T-cell (primary cell): ENCODE measurements around the gene ANKRD44. TPM values are rescaled to one million over a fixed set of nuclear protein-coding genes. Genes with fewer than 3 reads are reported as not detected.

Source experiments
- ATAC-seq, 4 experiments: fragments of 200-7000 bp in 3 of 4; fragments of 150-1000 bp in 1 of 4; cut with Tn5 transposase; replicated peaks in 1 of 4; 1 replicate in 3 of 4; 2 replicates in 1 of 4; pipeline ENCODE4 v1.10.0; 2021; ENCODE audit warnings: moderate library complexity in 3 of 4, mild to moderate bottlenecking in 2 of 4, moderate number of reproducible peaks in 1 of 4
- CTCF ChIA-PET, 2 donors: fragments of 300-600 bp; sonication (Branson Sonifier 250); formaldehyde crosslinking; loops; one replicate each; lab custom pipeline; 2022; ENCODE audit warnings: antibody characterized with exemption in 2 of 2; lab: Charles Lee
- POLR2A ChIA-PET, 2 donors: fragments of 300-600 bp; sonication (Branson Sonifier 250); formaldehyde crosslinking; loops; one replicate each; lab custom pipeline; 2022; ENCODE audit warnings: antibody characterized with exemption in 2 of 2; lab: Charles Lee
- DNase-seq, 35 experiments: peaks; one replicate each; pipeline versions ENCODE4 v3.0.0 to v3.0.0-alpha.2; 2013 to 2023
- H3K27ac ChIP-seq: one replicate; pipeline ENCODE4 v1.5.1; 2013; ENCODE audit warnings: low read length
- H3K27me3 ChIP-seq, 2 experiments: replicated peaks in 1 of 2; 1 replicate in 1 of 2; 2 replicates in 1 of 2; pipeline versions ENCODE4 v1.6.1 to v1.7.0; 2013; ENCODE audit warnings: low read length in 1 of 2, mixed read lengths in 1 of 2; ENCODE audit not compliant: control insufficient read depth in 2 of 2, insufficient read depth in 2 of 2; ENCODE audit errors: extremely low read depth in 1 of 2
- H3K36me3 ChIP-seq, 2 donors: 1 replicate in 1 of 2; 2 replicates in 1 of 2; pipeline versions ENCODE4 v1.6.1 to v1.7.0; 2013; ENCODE audit warnings: low read length in 1 of 2; ENCODE audit not compliant: control insufficient read depth in 2 of 2, insufficient read depth in 1 of 2; ENCODE audit errors: extremely low read depth in 1 of 2
- H3K4me1 ChIP-seq, 2 experiments: 1 replicate in 1 of 2; 2 replicates in 1 of 2; pipeline versions ENCODE4 v1.6.1 to v1.7.0; 2013; ENCODE audit warnings: low read length in 2 of 2, mixed read lengths in 1 of 2; ENCODE audit not compliant: insufficient read depth in 2 of 2, control insufficient read depth in 1 of 2; ENCODE audit errors: extremely low read depth in 1 of 2
- H3K4me3 ChIP-seq, 2 donors: 1 replicate in 1 of 2; 2 replicates in 1 of 2; pipeline versions ENCODE4 v1.5.1 to v1.7.0; 2013; ENCODE audit warnings: mild to moderate bottlenecking in 2 of 2, low read length in 1 of 2, moderate library complexity in 1 of 2; ENCODE audit not compliant: control insufficient read depth in 1 of 2; ENCODE audit errors: extremely low read depth in 1 of 2
- H3K9me3 ChIP-seq: 2 replicates; pipeline ENCODE4 v1.7.0; 2013
- H3K27ac Mint-ChIP-seq, 2 donors: one replicate each; pipeline ENCODE4 v1.8.0; 2020 to 2021; ENCODE audit warnings: mild to moderate bottlenecking in 2 of 2, mixed read lengths in 2 of 2
- H3K27me3 Mint-ChIP-seq, 2 donors: one replicate each; pipeline ENCODE4 v1.8.0; 2021 to 2022; ENCODE audit warnings: mixed read lengths in 2 of 2
- H3K36me3 Mint-ChIP-seq: one replicate; pipeline ENCODE4 v1.8.0; 2021; ENCODE audit warnings: mixed read lengths
- H3K4me1 Mint-ChIP-seq, 3 donors: one replicate each; pipeline ENCODE4 v1.8.0; 2020 to 2022; ENCODE audit warnings: mixed read lengths in 3 of 3, mild to moderate bottlenecking in 1 of 3
- H3K4me3 Mint-ChIP-seq, 3 donors: one replicate each; pipeline ENCODE4 v1.8.0; 2020 to 2022; ENCODE audit warnings: mild to moderate bottlenecking in 3 of 3, mixed read lengths in 3 of 3, moderate library complexity in 3 of 3
- H3K9me3 Mint-ChIP-seq, 3 donors: one replicate each; pipeline ENCODE4 v1.8.0; 2020 to 2022; ENCODE audit warnings: mixed read lengths in 3 of 3
- WGBS: methylation state at CpG from one replicate; pipeline ENCODE4 v1.1.5; 2013; ENCODE audit warnings: missing lambda C conversion rate; ENCODE audit not compliant: insufficient coverage; 5-methylcytosine and 5-hydroxymethylcytosine counted together
- total RNA-seq, 35 experiments: library from RNA in 6 of 35; stranded (reverse) in 6 of 35; fragments of 120-200 nt in 1 of 35; gene quantifications; one replicate each; pipeline versions ENCODE4 v1.2.1 to v1.2.4 and lab custom pipeline; 2013 to 2026

Gene ANKRD44
- total RNA-seq, 5 donors from 2014 or later (not counting 1 experiment from before 2014, with no cell fraction given): 225 to 333 (median 238) TPM

DNA sequence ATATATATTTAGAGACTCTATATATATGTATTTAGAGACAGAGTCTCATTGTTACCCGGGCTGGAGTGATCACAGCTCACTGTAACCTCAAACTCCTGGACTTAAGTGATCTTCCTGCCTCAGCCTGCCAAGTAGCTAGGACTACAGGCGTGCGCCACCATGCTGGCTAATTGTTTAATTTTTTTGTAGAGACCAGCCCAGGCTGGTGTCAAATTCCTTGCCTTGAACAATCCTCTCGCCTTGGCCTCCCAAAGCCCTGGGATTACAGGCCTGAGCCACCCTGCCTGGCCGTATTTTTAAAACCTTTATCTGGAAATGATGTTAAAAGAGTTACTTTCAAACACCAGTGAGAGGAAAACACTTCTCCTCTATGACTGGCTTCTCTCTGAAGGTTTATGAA, 353.1 kb downstream of the ANKRD44 start:
- H3K4me1 ChIP-seq: no peaks in the 10 kb centered on the region
- 94% methylated on average over 2 of the region's 5 CpGs for WGBS
- POLR2A ChIA-PET: interaction anchor here in 1 of 2 donors (0.6 to 0.7 kb wide), 2 partner anchors 578 to 833 kb away, joined by 3 to 6 read pairs; no protein-coding TSS in a partner anchor
- peaks cover 2 to 3% of the 10 kb centered on the region in 2 donors for H3K27me3 Mint-ChIP-seq
- H3K36me3 ChIP-seq: no peaks in the 10 kb centered on the region
- CTCF ChIA-PET: no interaction called here
- H3K4me1 Mint-ChIP-seq: peaks cover 0 to 8% (median 6%) of the 10 kb centered on the region in 3 donors
- H3K27ac Mint-ChIP-seq: no peak overlapping the region
- no peak overlapping the region for H3K4me3 ChIP-seq
- no peak overlapping the region for H3K4me3 Mint-ChIP-seq
- no peak overlapping the region for H3K27ac ChIP-seq
- DNase-seq (no peak), ATAC-seq (no peak)
- H3K27me3 ChIP-seq: peaks cover 0 to 2% of the 10 kb centered on the region in 2 experiments
- H3K36me3 Mint-ChIP-seq: no peaks in the 10 kb centered on the region
- H3K9me3 ChIP-seq: no peaks in the 10 kb centered on the region
- no peaks in the 10 kb centered on the region for H3K9me3 Mint-ChIP-seq

DNA sequence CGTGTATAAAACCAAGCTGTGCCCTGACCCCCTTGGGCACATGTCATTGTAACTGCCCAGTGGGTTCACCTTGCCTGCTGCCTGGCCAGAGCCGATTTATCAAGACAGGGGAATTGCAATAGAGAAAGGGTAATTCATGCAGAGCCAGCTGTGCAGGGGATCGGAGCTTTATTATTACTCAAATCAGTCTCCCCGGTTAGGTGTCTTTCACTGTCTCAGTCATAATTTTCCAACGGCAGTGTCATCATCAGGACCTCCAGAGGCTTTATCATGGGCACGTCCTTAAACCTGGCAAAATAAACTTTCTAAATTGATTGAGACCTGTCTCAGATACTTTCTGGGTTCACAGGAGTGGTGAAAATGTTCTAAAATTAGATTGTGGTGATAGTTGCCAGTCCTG, 354.5 kb downstream of the ANKRD44 start:
- ChIA-PET CTCF (no interaction called here), POLR2A (no interaction called here)
- WGBS: 69% methylated on average over 3 of the region's 6 CpGs
- no peaks in the 10 kb centered on the region for H3K9me3 Mint-ChIP-seq
- Histone ChIP-seq H3K36me3 (no peaks in the 10 kb centered on the region), H3K27me3 (peaks cover 0 to 2% of the 10 kb centered on the region in 2 experiments), H3K9me3 (no peaks in the 10 kb centered on the region), H3K27ac (no peak overlapping the region), H3K4me3 (no peak overlapping the region), H3K4me1 (no peaks in the 10 kb centered on the region)
- H3K4me1 Mint-ChIP-seq: no peaks in the 10 kb centered on the region
- no peak for ATAC-seq
- DNase-seq: no peak
- H3K4me3 Mint-ChIP-seq: no peak overlapping the region
- H3K27ac Mint-ChIP-seq: no peak overlapping the region
- H3K27me3 Mint-ChIP-seq: peaks cover 2 to 7% of the 10 kb centered on the region in 2 donors
- no peaks in the 10 kb centered on the region for H3K36me3 Mint-ChIP-seq

DNA sequence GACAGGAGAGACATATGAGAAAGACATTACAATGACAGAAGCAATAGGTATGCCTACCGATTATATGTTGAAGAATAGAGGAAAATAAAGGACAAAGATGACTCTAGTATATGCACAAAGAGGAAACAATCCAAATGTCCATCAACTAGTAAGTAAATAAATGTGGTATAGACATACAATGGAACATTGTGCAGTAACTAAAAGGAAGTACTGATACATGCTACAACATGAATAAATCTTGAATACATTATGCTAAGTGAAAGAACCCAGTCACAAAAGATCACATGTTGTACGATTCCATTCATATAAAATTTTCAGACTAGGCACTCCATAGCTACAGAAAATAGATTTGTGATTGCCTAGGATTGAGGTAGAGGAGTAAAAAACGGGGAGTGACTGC, 355.5 kb downstream of the ANKRD44 start:
- no CpG with 5 or more reads among the region's 3 CpGs for WGBS
- Mint-ChIP-seq H3K4me3 (no peak overlapping the region), H3K4me1 (no peaks in the 10 kb centered on the region), H3K27me3 (peaks cover 2 to 7% of the 10 kb centered on the region in 2 donors), H3K9me3 (no peaks in the 10 kb centered on the region), H3K27ac (no peak overlapping the region), H3K36me3 (no peaks in the 10 kb centered on the region)
- Histone ChIP-seq H3K4me1 (no peaks in the 10 kb centered on the region), H3K27me3 (peaks cover 0 to 2% of the 10 kb centered on the region in 2 experiments), H3K27ac (no peak overlapping the region), H3K36me3 (no peaks in the 10 kb centered on the region), H3K4me3 (no peak overlapping the region), H3K9me3 (no peaks in the 10 kb centered on the region)
- ChIA-PET POLR2A (no interaction called here), CTCF (no interaction called here)
- ATAC-seq: no peak
- no peak for DNase-seq

DNA sequence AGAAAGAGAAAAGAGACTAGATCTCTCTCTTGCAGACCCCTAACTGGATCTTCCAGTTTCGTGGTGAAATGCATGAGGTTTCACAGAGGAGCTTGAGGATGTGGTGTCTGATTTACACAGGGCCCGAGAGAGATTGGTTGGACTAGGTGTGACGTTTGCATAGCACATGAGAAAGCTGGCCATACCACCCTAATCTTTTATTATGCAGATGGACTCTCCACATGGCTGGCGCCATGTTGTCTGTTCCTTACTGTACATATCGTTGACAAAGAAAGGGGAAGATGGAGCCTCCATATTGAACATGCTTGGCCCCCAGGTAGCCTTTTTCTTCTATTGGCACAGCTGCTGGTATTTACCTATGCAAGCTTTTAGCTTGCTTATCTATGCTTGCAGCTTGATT, 356.6 kb downstream of the ANKRD44 start:
- H3K4me1 Mint-ChIP-seq: no peaks in the 10 kb centered on the region
- H3K27ac ChIP-seq: no peak overlapping the region
- no peak for ATAC-seq
- H3K36me3 Mint-ChIP-seq: no peaks in the 10 kb centered on the region
- CTCF ChIA-PET: no interaction called here
- H3K4me3 ChIP-seq: no peak overlapping the region
- peaks cover 0 to 2% of the 10 kb centered on the region in 2 experiments for H3K27me3 ChIP-seq
- no peak for DNase-seq
- no peak overlapping the region for H3K4me3 Mint-ChIP-seq
- POLR2A ChIA-PET: interaction anchor here in 1 of 2 donors (0.6 to 0.7 kb wide), 3 partner anchors 9 to 825 kb away, joined by 3 to 6 read pairs (median 5); no protein-coding TSS in a partner anchor
- peaks cover 2 to 7% of the 10 kb centered on the region in 2 donors for H3K27me3 Mint-ChIP-seq
- H3K9me3 Mint-ChIP-seq: no peaks in the 10 kb centered on the region
- WGBS: 100% methylated on average over 2 of the region's 5 CpGs
- H3K36me3 ChIP-seq: no peaks in the 10 kb centered on the region
- no peaks in the 10 kb centered on the region for H3K4me1 ChIP-seq
- H3K9me3 ChIP-seq: no peaks in the 10 kb centered on the region
- H3K27ac Mint-ChIP-seq: no peak overlapping the region

DNA sequence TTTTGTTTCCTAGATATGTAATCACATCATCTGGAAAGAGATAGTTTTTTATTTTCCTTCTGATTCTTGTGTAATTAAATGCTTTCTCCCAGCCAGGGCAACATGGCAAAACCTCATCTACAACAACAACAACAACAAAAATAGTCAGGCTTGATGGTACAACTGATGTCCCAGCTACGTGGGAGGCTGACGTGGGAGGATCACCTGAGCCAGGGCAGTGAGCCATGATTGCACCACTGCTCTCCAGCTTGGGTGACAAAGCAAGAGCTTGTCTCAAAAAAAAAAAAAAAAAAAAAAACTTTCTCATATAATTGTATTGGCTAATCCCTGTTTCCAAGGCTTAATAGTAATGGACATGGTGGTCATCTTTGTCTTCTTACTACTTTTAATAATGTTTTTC, 357.6 kb downstream of the ANKRD44 start:
- Mint-ChIP-seq H3K9me3 (no peaks in the 10 kb centered on the region), H3K36me3 (no peaks in the 10 kb centered on the region), H3K27ac (no peak overlapping the region), H3K27me3 (peaks cover 2 to 7% of the 10 kb centered on the region in 2 donors), H3K4me1 (no peaks in the 10 kb centered on the region), H3K4me3 (no peak overlapping the region)
- Histone ChIP-seq H3K36me3 (no peaks in the 10 kb centered on the region), H3K4me3 (no peak overlapping the region), H3K4me1 (no peaks in the 10 kb centered on the region), H3K27ac (no peak overlapping the region), H3K9me3 (no peaks in the 10 kb centered on the region), H3K27me3 (peaks cover 0 to 2% of the 10 kb centered on the region in 2 experiments)
- ATAC-seq (no peak), DNase-seq (no peak)
- no CpG with 5 or more reads among the region's 2 CpGs for WGBS
- ChIA-PET POLR2A (interaction anchor here (0.5 to 0.9 kb wide), 5 partner anchors 9 to 1053 kb away, joined by 5 to 8 read pairs (median 6); no protein-coding TSS in a partner anchor), CTCF (interaction anchor here in 1 of 2 donors (0.6 kb wide), 1 partner anchor 194 kb away, joined by 3 read pairs; no protein-coding TSS in a partner anchor)

DNA sequence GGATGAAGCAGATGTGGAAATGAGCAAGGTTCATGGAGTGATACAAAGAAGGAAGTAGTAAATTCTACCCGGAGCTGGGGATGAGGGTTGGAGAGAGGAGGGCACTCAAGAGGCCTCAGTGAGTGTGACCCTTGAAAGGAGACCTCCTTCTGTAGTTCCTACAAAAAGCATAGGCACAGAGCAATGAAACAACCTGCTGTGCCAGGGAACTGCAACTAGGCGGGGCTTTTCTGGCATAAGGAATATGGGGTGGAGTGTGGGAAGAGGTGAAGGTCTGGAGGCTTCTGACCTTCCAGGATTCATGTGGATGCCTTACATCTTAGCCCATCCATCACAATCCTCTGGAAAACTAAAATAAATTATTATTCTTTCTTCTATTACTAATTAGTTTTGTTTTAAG, 358.6 kb downstream of the ANKRD44 start:
- ATAC-seq: no peak
- Histone ChIP-seq H3K4me3 (no peak overlapping the region), H3K4me1 (no peaks in the 10 kb centered on the region), H3K27ac (no peak overlapping the region), H3K36me3 (no peaks in the 10 kb centered on the region), H3K9me3 (no peaks in the 10 kb centered on the region), H3K27me3 (peaks cover 0 to 2% of the 10 kb centered on the region in 2 experiments)
- no peak overlapping the region for H3K4me3 Mint-ChIP-seq
- no peak for DNase-seq
- H3K4me1 Mint-ChIP-seq: no peaks in the 10 kb centered on the region
- H3K27me3 Mint-ChIP-seq: peaks cover 2 to 7% of the 10 kb centered on the region in 2 donors
- POLR2A ChIA-PET: no interaction called here
- no peaks in the 10 kb centered on the region for H3K9me3 Mint-ChIP-seq
- H3K27ac Mint-ChIP-seq: no peak overlapping the region
- CTCF ChIA-PET: no interaction called here
- no peaks in the 10 kb centered on the region for H3K36me3 Mint-ChIP-seq
- WGBS: 100% methylated on average over 1 of the region's 2 CpGs
